H9 (cell line): Measurements from ENCODE around the gene LRP3. TPM values are rescaled to one million over a fixed set of nuclear protein-coding genes. Genes with fewer than 3 reads are reported as not detected.

Source experiments
- DNase-seq: peaks from one replicate; pipeline ENCODE4 v3.0.0-alpha.2; 2017
- H2AFZ ChIP-seq: one replicate; pipeline ENCODE4 v1.6.1; 2013; ENCODE audit warnings: mild to moderate bottlenecking, low read length, control low read depth, moderate library complexity
- H2AK5ac ChIP-seq: 2 replicates; pipeline ENCODE4 v1.6.1; 2013; ENCODE audit warnings: low read length, control low read depth, mixed read lengths; ENCODE audit not compliant: insufficient read length
- H2BK120ac ChIP-seq: one replicate; pipeline ENCODE4 v1.6.1; 2013; ENCODE audit warnings: low read depth, mild to moderate bottlenecking, low read length, control low read depth, inconsistent platforms; ENCODE audit not compliant: poor library complexity, severe bottlenecking
- H2BK12ac ChIP-seq: 2 replicates; pipeline ENCODE4 v1.6.1; 2013; ENCODE audit warnings: low read length, control low read depth, mixed read lengths, low read depth; ENCODE audit not compliant: insufficient read length
- H2BK15ac ChIP-seq: 2 replicates; pipeline ENCODE4 v1.6.1; 2013; ENCODE audit warnings: low read depth, low read length, control low read depth
- H2BK20ac ChIP-seq: one replicate; pipeline ENCODE4 v1.6.1; 2013; ENCODE audit warnings: low read depth, mild to moderate bottlenecking, low read length, control low read depth, inconsistent platforms; ENCODE audit not compliant: poor library complexity, severe bottlenecking
- H2BK5ac ChIP-seq: 2 replicates; pipeline ENCODE4 v1.6.1; 2013; ENCODE audit warnings: low read length, control low read depth, mixed read lengths; ENCODE audit not compliant: insufficient read length
- H3K14ac ChIP-seq: 2 replicates; pipeline ENCODE4 v1.6.1; 2013; ENCODE audit warnings: low read length, control low read depth; ENCODE audit not compliant: insufficient read depth
- H3K18ac ChIP-seq: 2 replicates; pipeline ENCODE4 v1.6.1; 2013; ENCODE audit warnings: low read depth, mild to moderate bottlenecking, mixed read lengths, low read length, control low read depth; ENCODE audit not compliant: insufficient read length
- H3K23ac ChIP-seq: 2 replicates; pipeline ENCODE4 v1.6.1; 2013; ENCODE audit warnings: low read length, control low read depth, mixed read lengths, low read depth; ENCODE audit not compliant: insufficient read length
- H3K23me2 ChIP-seq: 2 replicates; pipeline ENCODE4 v1.6.1; 2013; ENCODE audit warnings: low read depth, mild to moderate bottlenecking, mixed read lengths, low read length, control low read depth; ENCODE audit not compliant: insufficient read length, poor library complexity, severe bottlenecking
- H3K27ac ChIP-seq: 2 replicates; pipeline ENCODE4 v1.5.1; 2013; ENCODE audit warnings: low read length, control low read depth, mixed read lengths, low read depth; ENCODE audit not compliant: insufficient read length
- H3K27me3 ChIP-seq: 2 replicates; pipeline ENCODE4 v1.6.1; 2013; ENCODE audit warnings: low read length, control low read depth, inconsistent platforms; ENCODE audit not compliant: insufficient read depth
- H3K4ac ChIP-seq: 2 replicates; pipeline ENCODE4 v1.6.1; 2013; ENCODE audit warnings: low read depth, mild to moderate bottlenecking, control low read depth, inconsistent platforms, low read length, moderate library complexity
- H3K4me1 ChIP-seq: 2 replicates; pipeline ENCODE4 v1.6.1; 2013; ENCODE audit warnings: low read length, control low read depth, inconsistent platforms; ENCODE audit not compliant: insufficient read depth
- H3K4me2 ChIP-seq: 2 replicates; pipeline ENCODE4 v1.6.1; 2013; ENCODE audit warnings: low read length, control low read depth, mixed read lengths; ENCODE audit not compliant: insufficient read length, insufficient read depth
- H3K56ac ChIP-seq: 2 replicates; pipeline ENCODE4 v1.6.1; 2013; ENCODE audit warnings: low read depth, mild to moderate bottlenecking, mixed read lengths, low read length, control low read depth; ENCODE audit not compliant: insufficient read length
- H3K79me1 ChIP-seq: 2 replicates; pipeline ENCODE4 v1.6.1; 2013; ENCODE audit warnings: low read depth, mild to moderate bottlenecking, moderate library complexity, low read length, control low read depth, inconsistent platforms; ENCODE audit not compliant: insufficient read depth, poor library complexity, severe bottlenecking
- H3K79me2 ChIP-seq: 2 replicates; pipeline ENCODE4 v1.6.1; 2013; ENCODE audit warnings: low read length, control low read depth, inconsistent platforms; ENCODE audit not compliant: insufficient read depth
- H3K9ac ChIP-seq: 2 replicates; pipeline ENCODE4 v1.6.1; 2013; ENCODE audit warnings: low read length, control low read depth, mixed read lengths; ENCODE audit not compliant: insufficient read length; ENCODE audit errors: extremely low read depth
- H3K9me3 ChIP-seq: one replicate; pipeline ENCODE4 v1.6.1; 2013; ENCODE audit warnings: low read depth, low read length, inconsistent platforms; ENCODE audit not compliant: control insufficient read depth
- H3T11ph ChIP-seq: one replicate; pipeline ENCODE4 v1.6.1; 2013; ENCODE audit warnings: mild to moderate bottlenecking, low read length, control low read depth, inconsistent platforms
- H4K20me1 ChIP-seq: one replicate; pipeline ENCODE4 v1.6.1; 2013; ENCODE audit not compliant: control insufficient read depth, insufficient read length, insufficient read depth
- H4K5ac ChIP-seq: 2 replicates; pipeline ENCODE4 v1.6.1; 2013; ENCODE audit warnings: low read depth, mild to moderate bottlenecking, mixed read lengths, low read length, control low read depth; ENCODE audit not compliant: insufficient read length
- H4K8ac ChIP-seq: replicated peaks from 2 replicates; pipeline ENCODE4 v1.6.1; 2013; ENCODE audit warnings: low read length, control low read depth, mixed read lengths, low read depth; ENCODE audit not compliant: insufficient read length
- H4K91ac ChIP-seq: 2 replicates; pipeline ENCODE4 v1.6.1; 2013; ENCODE audit warnings: low read depth, mild to moderate bottlenecking, moderate library complexity, mixed read lengths, low read length, control low read depth; ENCODE audit not compliant: insufficient read length
- H3K27ac Mint-ChIP-seq, 3 experiments: 2 replicates in 2 of 3; 3 replicates in 1 of 3; pipeline ENCODE4 v1.8.0; 2020 to 2021; ENCODE audit warnings: mixed read lengths in 3 of 3, mild to moderate bottlenecking in 1 of 3, moderate library complexity in 1 of 3
- H3K27me3 Mint-ChIP-seq: 2 replicates; pipeline ENCODE4 v1.8.0; 2021; ENCODE audit warnings: low read depth, mild to moderate bottlenecking, moderate library complexity, mixed read lengths
- H3K36me3 Mint-ChIP-seq, 3 experiments: 2 replicates in 2 of 3; 3 replicates in 1 of 3; pipeline ENCODE4 v1.8.0; 2020 to 2021; ENCODE audit warnings: low read depth in 3 of 3, mixed read lengths in 3 of 3; ENCODE audit not compliant: insufficient read depth in 1 of 3
- H3K4me1 Mint-ChIP-seq, 2 experiments: 2 replicates each; pipeline ENCODE4 v1.8.0; 2020; ENCODE audit warnings: mixed read lengths in 2 of 2
- H3K4me3 Mint-ChIP-seq, 2 experiments: 2 replicates in 1 of 2; 3 replicates in 1 of 2; pipeline ENCODE4 v1.8.0; 2020 to 2021; ENCODE audit warnings: mild to moderate bottlenecking in 2 of 2, mixed read lengths in 2 of 2, moderate library complexity in 1 of 2
- H3K9me3 Mint-ChIP-seq, 2 experiments: 2 replicates in 1 of 2; 3 replicates in 1 of 2; pipeline ENCODE4 v1.8.0; 2020; ENCODE audit warnings: mild to moderate bottlenecking in 2 of 2, mixed read lengths in 2 of 2, moderate library complexity in 1 of 2
- WGBS: extraction: QIAGEN DNeasy Blood & Tissue Kit; methylation state at CpG from one replicate; pipeline ENCODE4 v1.1.7; 2013; ENCODE audit warnings: missing lambda C conversion rate, low lambda C conversion rate, mixed read lengths; ENCODE audit not compliant: insufficient read length; ENCODE audit errors: extremely low coverage; 5-methylcytosine and 5-hydroxymethylcytosine counted together
- total RNA-seq: library from RNA; stranded (reverse); gene quantifications from 2 replicates; pipeline ENCODE4 v1.2.1, GENCODE V29; 2021
- TF ChIP-seq, protein P1 (sequence below): fragments of 200-600 bp; sonication (generic); conservative IDR thresholded peaks from 3 replicates; pipeline ENCODE4 v1.8.0; 2021; ENCODE audit warnings: antibody characterized with exemption, mild to moderate bottlenecking

Gene LRP3
- total RNA-seq, 1 experiment from 2014 or later = 29.2 TPM

DNA sequence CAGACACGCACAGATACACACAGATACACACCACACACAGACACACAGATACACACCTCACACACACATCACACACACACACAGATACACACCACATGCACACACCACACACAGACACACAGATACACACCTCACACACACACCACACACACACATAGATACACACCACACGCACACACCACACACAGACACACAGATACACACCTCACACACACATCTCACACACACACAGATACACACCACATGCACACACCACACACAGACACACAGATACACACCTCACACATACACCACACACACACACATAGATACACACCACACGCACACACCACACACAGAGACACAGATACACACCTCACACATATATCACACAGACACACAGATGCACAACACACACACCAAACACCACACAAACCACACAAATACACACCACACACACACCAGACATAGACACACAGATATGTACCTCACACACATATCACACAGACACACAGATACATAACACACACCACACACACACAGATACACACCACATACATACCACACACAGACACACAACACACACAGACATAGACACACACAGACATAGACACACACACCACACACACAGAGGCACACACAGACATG is 55.7 kb downstream of the LRP3 start:
- no CpG with 5 or more reads among the region's 3 CpGs for WGBS
- TF ChIP-seq, protein P1, sequence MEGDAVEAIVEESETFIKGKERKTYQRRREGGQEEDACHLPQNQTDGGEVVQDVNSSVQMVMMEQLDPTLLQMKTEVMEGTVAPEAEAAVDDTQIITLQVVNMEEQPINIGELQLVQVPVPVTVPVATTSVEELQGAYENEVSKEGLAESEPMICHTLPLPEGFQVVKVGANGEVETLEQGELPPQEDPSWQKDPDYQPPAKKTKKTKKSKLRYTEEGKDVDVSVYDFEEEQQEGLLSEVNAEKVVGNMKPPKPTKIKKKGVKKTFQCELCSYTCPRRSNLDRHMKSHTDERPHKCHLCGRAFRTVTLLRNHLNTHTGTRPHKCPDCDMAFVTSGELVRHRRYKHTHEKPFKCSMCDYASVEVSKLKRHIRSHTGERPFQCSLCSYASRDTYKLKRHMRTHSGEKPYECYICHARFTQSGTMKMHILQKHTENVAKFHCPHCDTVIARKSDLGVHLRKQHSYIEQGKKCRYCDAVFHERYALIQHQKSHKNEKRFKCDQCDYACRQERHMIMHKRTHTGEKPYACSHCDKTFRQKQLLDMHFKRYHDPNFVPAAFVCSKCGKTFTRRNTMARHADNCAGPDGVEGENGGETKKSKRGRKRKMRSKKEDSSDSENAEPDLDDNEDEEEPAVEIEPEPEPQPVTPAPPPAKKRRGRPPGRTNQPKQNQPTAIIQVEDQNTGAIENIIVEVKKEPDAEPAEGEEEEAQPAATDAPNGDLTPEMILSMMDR = no peak
- H3K9ac ChIP-seq = no peak overlapping the region

More for the DNA sequence above, 55.7 kb downstream of the LRP3 start:
- peaks cover 0 to 3% of the 10 kb centered on the region in 2 experiments; a peak in 1 of 4 replicates for H3K4me1 Mint-ChIP-seq
- no peaks in the 10 kb centered on the region for H3K79me1 ChIP-seq
- H3T11ph ChIP-seq = no peak overlapping the region
- DNase-seq = no peak
- H3K56ac ChIP-seq = no peak overlapping the region
- no peak overlapping the region for H3K14ac ChIP-seq
- no peaks in the 10 kb centered on the region for H3K4me1 ChIP-seq
- no peak overlapping the region for H2BK12ac ChIP-seq
- no peak overlapping the region for H2BK15ac ChIP-seq
- no peaks in the 10 kb centered on the region for H3K9me3 ChIP-seq
- H3K4me2 ChIP-seq = no peak overlapping the region
- H3K18ac ChIP-seq = no peak overlapping the region
- peaks cover 0 to 2% (median 2%) of the 10 kb centered on the region in 3 experiments; a peak in 2 of 7 replicates for H3K36me3 Mint-ChIP-seq
- H3K27ac ChIP-seq = no peak overlapping the region
- no peak overlapping the region for H4K5ac ChIP-seq
- H2AK5ac ChIP-seq = no peak overlapping the region
- no peak overlapping the region for H3K4ac ChIP-seq
- no peaks in the 10 kb centered on the region for H4K20me1 ChIP-seq
- H4K8ac ChIP-seq = no peak overlapping the region
- H4K91ac ChIP-seq = no peak overlapping the region
- H3K23me2 ChIP-seq = no peaks in the 10 kb centered on the region
- H2BK20ac ChIP-seq = no peak overlapping the region
- no peaks in the 10 kb centered on the region for H3K27me3 ChIP-seq
- H3K23ac ChIP-seq = no peak overlapping the region
- H3K27ac Mint-ChIP-seq = no peak overlapping the region
- H2BK5ac ChIP-seq = no peak overlapping the region
- H3K9me3 Mint-ChIP-seq = peaks cover 6 to 7% of the 10 kb centered on the region in 2 experiments; a peak in 3 of 5 replicates
- no peak overlapping the region for H3K4me3 Mint-ChIP-seq
- no peak overlapping the region for H2AFZ ChIP-seq
- no peaks in the 10 kb centered on the region for H3K79me2 ChIP-seq
- peaks cover 2% of the 10 kb centered on the region; the same call in 1 of the 2 replicates for H3K27me3 Mint-ChIP-seq
- H2BK120ac ChIP-seq = no peak overlapping the region
